GM23338 (cell line): Measurements from ENCODE around the gene ABCA6. TPM values are rescaled to one million over a fixed set of nuclear protein-coding genes. Genes with fewer than 3 reads are reported as not detected.

Experiments
- ATAC-seq: fragments of 200-7000 bp; cut with Tn5 transposase; 3 replicates; pipeline ENCODE4 v1.9.1; 2020
- DNase-seq: peaks from one replicate; pipeline ENCODE4 v3.0.0-alpha.2; 2015; ENCODE audit warnings: low spot score
- H2AFZ ChIP-seq: fragments of 200-600 bp; sonication (generic); 2 replicates; pipeline ENCODE4 v1.8.0; 2016; ENCODE audit warnings: antibody characterized with exemption, mild to moderate bottlenecking, moderate library complexity
- H3F3A ChIP-seq: fragments of 200-600 bp; sonication (generic); replicated peaks from 2 replicates; pipeline ENCODE4 v1.8.0; 2017; ENCODE audit warnings: antibody characterized with exemption, mixed run types, low read depth
- H3K27ac ChIP-seq: fragments of 200-600 bp; sonication (generic); 2 replicates; pipeline ENCODE4 v1.6.1; 2016; ENCODE audit warnings: low read depth
- H3K27me3 ChIP-seq: fragments of 200-600 bp; sonication (generic); 2 replicates; pipeline ENCODE4 v1.8.0; 2016; ENCODE audit warnings: mild to moderate bottlenecking, mixed run types, moderate library complexity; ENCODE audit not compliant: insufficient read depth
- H3K36me3 ChIP-seq: fragments of 200-600 bp; sonication (generic); 2 replicates; pipeline ENCODE4 v1.8.0; 2016; ENCODE audit warnings: mild to moderate bottlenecking; ENCODE audit not compliant: insufficient read depth
- H3K4me1 ChIP-seq: fragments of 200-600 bp; sonication (generic); 2 replicates; pipeline ENCODE4 v1.8.0; 2016; ENCODE audit warnings: mild to moderate bottlenecking, moderate library complexity; ENCODE audit not compliant: insufficient read depth
- H3K4me2 ChIP-seq: fragments of 200-600 bp; sonication (generic); 2 replicates; pipeline ENCODE4 v1.7.1; 2017; ENCODE audit warnings: mixed run types
- H3K4me3 ChIP-seq: fragments of 200-600 bp; sonication (generic); 2 replicates; pipeline ENCODE4 v1.6.1; 2016; ENCODE audit warnings: mixed run types
- H3K79me2 ChIP-seq: fragments of 200-600 bp; sonication (generic); replicated peaks from 2 replicates; pipeline ENCODE4 v1.8.0; 2017; ENCODE audit warnings: mild to moderate bottlenecking; ENCODE audit not compliant: insufficient read depth
- H3K9me2 ChIP-seq: fragments of 200-600 bp; sonication (generic); 2 replicates; pipeline ENCODE4 v1.8.0; 2017; ENCODE audit not compliant: insufficient read depth
- H4K20me1 ChIP-seq: fragments of 200-600 bp; sonication (generic); replicated peaks from 2 replicates; pipeline ENCODE4 v1.8.0; 2017; ENCODE audit warnings: mild to moderate bottlenecking; ENCODE audit not compliant: insufficient read depth
- H3K27ac Mint-ChIP-seq: 2 replicates; pipeline ENCODE4 v1.8.0; 2020; ENCODE audit warnings: inconsistent platforms, mild to moderate bottlenecking, moderate library complexity, mixed read lengths
- H3K27me3 Mint-ChIP-seq: 3 replicates; pipeline ENCODE4 v1.8.0; 2022; ENCODE audit warnings: low read depth, mild to moderate bottlenecking, moderate library complexity, mixed read lengths, inconsistent platforms; ENCODE audit not compliant: insufficient read depth, poor library complexity
- H3K36me3 Mint-ChIP-seq: 3 replicates; pipeline ENCODE4 v1.8.0; 2021; ENCODE audit warnings: low read depth, mild to moderate bottlenecking, inconsistent platforms, moderate library complexity, mixed read lengths
- H3K4me1 Mint-ChIP-seq: 3 replicates; pipeline ENCODE4 v1.8.0; 2020; ENCODE audit warnings: mild to moderate bottlenecking, inconsistent platforms, mixed read lengths
- H3K4me3 Mint-ChIP-seq: 3 replicates; pipeline ENCODE4 v1.8.0; 2021; ENCODE audit warnings: moderate library complexity, mild to moderate bottlenecking, inconsistent platforms, mixed read lengths
- H3K9me3 Mint-ChIP-seq: 3 replicates; pipeline ENCODE4 v1.8.0; 2020; ENCODE audit warnings: moderate library complexity, mild to moderate bottlenecking, inconsistent platforms, mixed read lengths
- CREB1 ChIP-seq: fragments of 250-450 bp; sonication (Bioruptor Pico); IDR thresholded peaks from 2 replicates; pipeline ENCODE4 v1.5.0; 2020; ENCODE audit warnings: low read depth, mild to moderate bottlenecking, moderate library complexity
- EZH2 ChIP-seq: fragments of 200-600 bp; sonication (generic); IDR thresholded peaks from one replicate; pipeline ENCODE4 v1.8.0; 2017; ENCODE audit warnings: antibody characterized with exemption, mild to moderate bottlenecking, low read depth; ENCODE audit not compliant: unreplicated experiment
- EZH2phosphoT487 ChIP-seq: fragments of 200-600 bp; sonication (generic); IDR thresholded peaks from one replicate; pipeline ENCODE4 v1.8.1; 2018; ENCODE audit warnings: antibody characterized with exemption; ENCODE audit not compliant: unreplicated experiment
- NANOG ChIP-seq: IDR thresholded peaks from 2 replicates; pipeline ENCODE4 v1.6.1; 2016; ENCODE audit warnings: antibody characterized with exemption, borderline replicate concordance
- POLR2AphosphoS5 ChIP-seq: IDR thresholded peaks from 2 replicates; pipeline ENCODE4 v1.6.1; 2016; ENCODE audit warnings: antibody characterized with exemption, low read depth
- STAT1 ChIP-seq: IDR thresholded peaks from one replicate; pipeline ENCODE4 v1.6.1; 2016; ENCODE audit warnings: antibody characterized with exemption; ENCODE audit not compliant: unreplicated experiment
- ZNF114 ChIP-seq: fragments of 250-450 bp; sonication (Bioruptor Pico); IDR thresholded peaks from 2 replicates; pipeline ENCODE4 v1.5.0; 2020; ENCODE audit warnings: mild to moderate bottlenecking, moderate library complexity
- polyA plus RNA-seq: library from polyadenylated mRNA; unstranded; fragments of >200 nt; fragmentation: Nextera tagmentation; extraction: Ambion mirVana; gene quantifications from 2 replicates; pipeline ENCODE4 v1.2.1, GENCODE V29; 2016
- total RNA-seq: library from RNA; depleted of rRNA; stranded (reverse); fragments of >200 nt; shearing (Covaris generic); gene quantifications from 2 replicates; pipeline ENCODE4 v1.2.3, GENCODE V29; 2014
- TF ChIP-seq, protein P1 (sequence below): IDR thresholded peaks from one replicate; pipeline ENCODE4 v1.6.1; 2018; ENCODE audit warnings: antibody characterized with exemption; ENCODE audit not compliant: unreplicated experiment
- TF ChIP-seq, protein P2 (sequence below): fragments of 250-450 bp; sonication (Bioruptor Pico); IDR thresholded peaks from 2 replicates; pipeline ENCODE4 v1.5.0; 2020; ENCODE audit warnings: mild to moderate bottlenecking, moderate library complexity
- TF ChIP-seq, protein P3 (sequence below): IDR thresholded peaks from 2 replicates; pipeline ENCODE4 v1.6.1; 2016; ENCODE audit warnings: antibody characterized with exemption

The ABCA6 gene
- total and polyA plus RNA-seq, 2 experiments from 2014 or later: not detected

DNA sequence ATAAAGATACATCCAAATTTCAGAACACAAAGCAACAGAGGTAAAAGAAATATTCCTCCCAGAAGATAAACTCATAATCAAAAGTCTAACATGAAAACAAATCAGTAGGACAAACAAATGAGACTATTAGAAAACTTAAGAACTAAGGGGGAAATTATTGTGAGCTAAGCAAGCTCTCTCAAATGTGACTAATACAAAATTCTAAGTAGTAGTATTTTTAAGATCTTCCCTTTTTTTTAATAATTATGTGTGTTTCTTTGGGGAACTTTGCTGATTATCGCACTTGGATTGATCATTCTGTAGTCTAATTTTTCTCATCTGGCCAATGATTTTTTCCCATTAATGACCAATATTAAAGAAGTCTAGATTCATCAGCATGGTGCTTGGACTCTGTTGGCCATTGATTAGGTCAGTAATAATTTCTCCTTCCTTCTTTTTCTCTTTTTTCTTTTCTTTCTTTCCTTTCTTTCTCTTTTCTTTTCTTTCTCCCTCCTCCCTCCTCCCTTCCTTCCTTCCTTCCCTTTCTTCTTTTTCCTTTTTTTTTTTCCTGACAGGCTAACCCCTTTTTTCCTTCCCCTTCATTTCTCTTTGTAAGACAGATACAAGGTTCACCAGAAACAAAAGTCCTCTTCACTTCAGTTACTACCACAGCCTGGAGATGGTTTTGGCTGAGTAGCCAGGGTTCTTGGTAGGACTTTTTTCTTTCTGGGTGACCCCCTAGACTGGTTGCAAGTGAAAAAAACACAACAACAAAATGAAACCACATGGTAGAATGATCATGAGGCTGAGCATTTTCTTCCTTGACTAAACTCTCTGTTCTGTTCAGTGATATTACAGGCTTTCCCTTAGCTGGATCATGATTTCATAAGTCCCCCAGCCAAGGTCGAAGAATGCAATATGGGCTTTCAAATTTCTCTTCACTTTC, 2.9 kb upstream of the ABCA6 start (continued):
- TF ChIP-seq, protein P1, sequence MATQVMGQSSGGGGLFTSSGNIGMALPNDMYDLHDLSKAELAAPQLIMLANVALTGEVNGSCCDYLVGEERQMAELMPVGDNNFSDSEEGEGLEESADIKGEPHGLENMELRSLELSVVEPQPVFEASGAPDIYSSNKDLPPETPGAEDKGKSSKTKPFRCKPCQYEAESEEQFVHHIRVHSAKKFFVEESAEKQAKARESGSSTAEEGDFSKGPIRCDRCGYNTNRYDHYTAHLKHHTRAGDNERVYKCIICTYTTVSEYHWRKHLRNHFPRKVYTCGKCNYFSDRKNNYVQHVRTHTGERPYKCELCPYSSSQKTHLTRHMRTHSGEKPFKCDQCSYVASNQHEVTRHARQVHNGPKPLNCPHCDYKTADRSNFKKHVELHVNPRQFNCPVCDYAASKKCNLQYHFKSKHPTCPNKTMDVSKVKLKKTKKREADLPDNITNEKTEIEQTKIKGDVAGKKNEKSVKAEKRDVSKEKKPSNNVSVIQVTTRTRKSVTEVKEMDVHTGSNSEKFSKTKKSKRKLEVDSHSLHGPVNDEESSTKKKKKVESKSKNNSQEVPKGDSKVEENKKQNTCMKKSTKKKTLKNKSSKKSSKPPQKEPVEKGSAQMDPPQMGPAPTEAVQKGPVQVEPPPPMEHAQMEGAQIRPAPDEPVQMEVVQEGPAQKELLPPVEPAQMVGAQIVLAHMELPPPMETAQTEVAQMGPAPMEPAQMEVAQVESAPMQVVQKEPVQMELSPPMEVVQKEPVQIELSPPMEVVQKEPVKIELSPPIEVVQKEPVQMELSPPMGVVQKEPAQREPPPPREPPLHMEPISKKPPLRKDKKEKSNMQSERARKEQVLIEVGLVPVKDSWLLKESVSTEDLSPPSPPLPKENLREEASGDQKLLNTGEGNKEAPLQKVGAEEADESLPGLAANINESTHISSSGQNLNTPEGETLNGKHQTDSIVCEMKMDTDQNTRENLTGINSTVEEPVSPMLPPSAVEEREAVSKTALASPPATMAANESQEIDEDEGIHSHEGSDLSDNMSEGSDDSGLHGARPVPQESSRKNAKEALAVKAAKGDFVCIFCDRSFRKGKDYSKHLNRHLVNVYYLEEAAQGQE: no peak

DNA sequence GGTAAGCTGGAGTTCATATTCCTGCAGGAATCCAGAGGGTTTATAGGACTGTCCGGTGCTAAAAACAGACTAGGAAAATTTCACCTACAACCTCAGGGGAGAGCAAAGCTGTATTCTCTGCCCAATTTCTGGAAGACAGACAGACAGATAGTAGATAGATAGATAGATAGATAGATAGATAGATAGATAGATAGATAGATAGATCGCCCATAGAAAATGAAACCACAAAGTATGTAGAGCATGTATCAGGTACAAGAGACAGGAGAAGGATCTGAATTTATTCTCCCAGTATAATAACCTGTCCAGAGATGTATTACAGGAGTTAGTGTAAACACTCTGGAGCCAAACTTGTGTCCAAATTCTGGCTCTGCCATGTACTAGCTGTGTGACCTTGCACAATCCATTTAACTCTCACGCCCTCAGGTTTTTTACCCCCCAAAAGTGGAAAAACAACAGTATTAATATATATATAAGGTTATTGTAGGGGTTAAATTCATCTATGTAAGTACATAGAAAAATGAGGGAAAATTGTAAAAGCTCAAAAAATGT, 2.1 kb upstream of the ABCA6 start:
- Histone ChIP-seq H3K79me2 (no peaks in the 10 kb centered on the region), H3K4me1 (no peaks in the 10 kb centered on the region), H3K27ac (no peak overlapping the region), H3K9me2 (no peaks in the 10 kb centered on the region), H3K36me3 (no peaks in the 10 kb centered on the region), H3K27me3 (no peaks in the 10 kb centered on the region), H3K4me2 (no peak overlapping the region), H2AFZ (no peak overlapping the region), H3K4me3 (no peak overlapping the region), H3F3A (no peaks in the 10 kb centered on the region), H4K20me1 (no peaks in the 10 kb centered on the region)
- DNase-seq (no peak), ATAC-seq (no peak)
- H3K4me3 Mint-ChIP-seq: no peak overlapping the region
- H3K4me1 Mint-ChIP-seq: peaks cover 5% of the 10 kb centered on the region; the same call in 2 of the 3 replicates
- H3K9me3 Mint-ChIP-seq: no peaks in the 10 kb centered on the region
- no peaks in the 10 kb centered on the region for H3K36me3 Mint-ChIP-seq
- H3K27me3 Mint-ChIP-seq: no peaks in the 10 kb centered on the region
- H3K27ac Mint-ChIP-seq: no peak overlapping the region
- no peak for TF ChIP-seq POLR2AphosphoS5
- TF ChIP-seq, protein P2, sequence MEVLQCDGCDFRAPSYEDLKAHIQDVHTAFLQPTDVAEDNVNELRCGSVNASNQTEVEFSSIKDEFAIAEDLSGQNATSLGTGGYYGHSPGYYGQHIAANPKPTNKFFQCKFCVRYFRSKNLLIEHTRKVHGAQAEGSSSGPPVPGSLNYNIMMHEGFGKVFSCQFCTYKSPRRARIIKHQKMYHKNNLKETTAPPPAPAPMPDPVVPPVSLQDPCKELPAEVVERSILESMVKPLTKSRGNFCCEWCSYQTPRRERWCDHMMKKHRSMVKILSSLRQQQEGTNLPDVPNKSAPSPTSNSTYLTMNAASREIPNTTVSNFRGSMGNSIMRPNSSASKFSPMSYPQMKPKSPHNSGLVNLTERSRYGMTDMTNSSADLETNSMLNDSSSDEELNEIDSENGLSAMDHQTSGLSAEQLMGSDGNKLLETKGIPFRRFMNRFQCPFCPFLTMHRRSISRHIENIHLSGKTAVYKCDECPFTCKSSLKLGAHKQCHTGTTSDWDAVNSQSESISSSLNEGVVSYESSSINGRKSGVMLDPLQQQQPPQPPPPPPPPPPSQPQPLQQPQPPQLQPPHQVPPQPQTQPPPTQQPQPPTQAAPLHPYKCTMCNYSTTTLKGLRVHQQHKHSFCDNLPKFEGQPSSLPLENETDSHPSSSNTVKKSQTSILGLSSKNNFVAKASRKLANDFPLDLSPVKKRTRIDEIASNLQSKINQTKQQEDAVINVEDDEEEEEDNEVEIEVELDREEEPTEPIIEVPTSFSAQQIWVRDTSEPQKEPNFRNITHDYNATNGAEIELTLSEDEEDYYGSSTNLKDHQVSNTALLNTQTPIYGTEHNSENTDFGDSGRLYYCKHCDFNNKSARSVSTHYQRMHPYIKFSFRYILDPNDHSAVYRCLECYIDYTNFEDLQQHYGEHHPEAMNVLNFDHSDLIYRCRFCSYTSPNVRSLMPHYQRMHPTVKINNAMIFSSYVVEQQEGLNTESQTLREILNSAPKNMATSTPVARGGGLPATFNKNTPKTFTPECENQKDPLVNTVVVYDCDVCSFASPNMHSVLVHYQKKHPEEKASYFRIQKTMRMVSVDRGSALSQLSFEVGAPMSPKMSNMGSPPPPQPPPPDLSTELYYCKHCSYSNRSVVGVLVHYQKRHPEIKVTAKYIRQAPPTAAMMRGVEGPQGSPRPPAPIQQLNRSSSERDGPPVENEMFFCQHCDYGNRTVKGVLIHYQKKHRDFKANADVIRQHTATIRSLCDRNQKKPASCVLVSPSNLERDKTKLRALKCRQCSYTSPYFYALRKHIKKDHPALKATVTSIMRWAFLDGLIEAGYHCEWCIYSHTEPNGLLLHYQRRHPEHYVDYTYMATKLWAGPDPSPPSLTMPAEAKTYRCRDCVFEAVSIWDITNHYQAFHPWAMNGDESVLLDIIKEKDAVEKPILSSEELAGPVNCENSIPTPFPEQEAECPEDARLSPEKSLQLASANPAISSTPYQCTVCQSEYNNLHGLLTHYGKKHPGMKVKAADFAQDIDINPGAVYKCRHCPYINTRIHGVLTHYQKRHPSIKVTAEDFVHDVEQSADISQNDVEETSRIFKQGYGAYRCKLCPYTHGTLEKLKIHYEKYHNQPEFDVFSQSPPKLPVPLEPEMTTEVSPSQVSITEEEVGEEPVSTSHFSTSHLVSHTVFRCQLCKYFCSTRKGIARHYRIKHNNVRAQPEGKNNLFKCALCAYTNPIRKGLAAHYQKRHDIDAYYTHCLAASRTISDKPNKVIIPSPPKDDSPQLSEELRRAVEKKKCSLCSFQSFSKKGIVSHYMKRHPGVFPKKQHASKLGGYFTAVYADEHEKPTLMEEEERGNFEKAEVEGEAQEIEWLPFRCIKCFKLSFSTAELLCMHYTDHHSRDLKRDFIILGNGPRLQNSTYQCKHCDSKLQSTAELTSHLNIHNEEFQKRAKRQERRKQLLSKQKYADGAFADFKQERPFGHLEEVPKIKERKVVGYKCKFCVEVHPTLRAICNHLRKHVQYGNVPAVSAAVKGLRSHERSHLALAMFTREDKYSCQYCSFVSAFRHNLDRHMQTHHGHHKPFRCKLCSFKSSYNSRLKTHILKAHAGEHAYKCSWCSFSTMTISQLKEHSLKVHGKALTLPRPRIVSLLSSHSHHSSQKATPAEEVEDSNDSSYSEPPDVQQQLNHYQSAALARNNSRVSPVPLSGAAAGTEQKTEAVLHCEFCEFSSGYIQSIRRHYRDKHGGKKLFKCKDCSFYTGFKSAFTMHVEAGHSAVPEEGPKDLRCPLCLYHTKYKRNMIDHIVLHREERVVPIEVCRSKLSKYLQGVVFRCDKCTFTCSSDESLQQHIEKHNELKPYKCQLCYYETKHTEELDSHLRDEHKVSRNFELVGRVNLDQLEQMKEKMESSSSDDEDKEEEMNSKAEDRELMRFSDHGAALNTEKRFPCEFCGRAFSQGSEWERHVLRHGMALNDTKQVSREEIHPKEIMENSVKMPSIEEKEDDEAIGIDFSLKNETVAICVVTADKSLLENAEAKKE (CRISPR knock-in tag): no peak
- no peak for TF ChIP-seq NANOG
- TF ChIP-seq, protein P3, sequence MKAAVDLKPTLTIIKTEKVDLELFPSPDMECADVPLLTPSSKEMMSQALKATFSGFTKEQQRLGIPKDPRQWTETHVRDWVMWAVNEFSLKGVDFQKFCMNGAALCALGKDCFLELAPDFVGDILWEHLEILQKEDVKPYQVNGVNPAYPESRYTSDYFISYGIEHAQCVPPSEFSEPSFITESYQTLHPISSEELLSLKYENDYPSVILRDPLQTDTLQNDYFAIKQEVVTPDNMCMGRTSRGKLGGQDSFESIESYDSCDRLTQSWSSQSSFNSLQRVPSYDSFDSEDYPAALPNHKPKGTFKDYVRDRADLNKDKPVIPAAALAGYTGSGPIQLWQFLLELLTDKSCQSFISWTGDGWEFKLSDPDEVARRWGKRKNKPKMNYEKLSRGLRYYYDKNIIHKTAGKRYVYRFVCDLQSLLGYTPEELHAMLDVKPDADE: no peak
- TF ChIP-seq EZH2phosphoT487: no peak
- TF ChIP-seq STAT1: no peak
- TF ChIP-seq EZH2: no peak
- TF ChIP-seq CREB1 (CRISPR knock-in tag): no peak
- TF ChIP-seq ZNF114 (CRISPR knock-in tag): no peak
